Endometrium (tissue), 2 donors: ENCODE measurements around the gene NDNF.

Source experiments
- FAIRE-seq: peaks from 2 replicates; lab custom pipeline; 2012; peaks lifted over from hg19 to GRCh38; lab: Jason Lieb, UNC
- donor health status: control.
- donor health status: control.

The NDNF gene

GRCh38 chr4:121072224-121073003 is at the start of gene NDNF:
Gene NDNF, minus strand, starts transcription at chr4:121072535. Its CDS starts 26,698 bp downstream, at chr4:121045837.
- FAIRE-seq = no peak

GRCh38 chr4:121119715-121120114 is 47.4 kb upstream of the NDNF start:
- no peak for FAIRE-seq

GRCh38 chr4:121118344-121118743 is 46.0 kb upstream of the NDNF start:
- no peak for FAIRE-seq

GRCh38 chr4:121114756-121115155 is 42.4 kb upstream of the NDNF start:
- no peak for FAIRE-seq

DNA sequence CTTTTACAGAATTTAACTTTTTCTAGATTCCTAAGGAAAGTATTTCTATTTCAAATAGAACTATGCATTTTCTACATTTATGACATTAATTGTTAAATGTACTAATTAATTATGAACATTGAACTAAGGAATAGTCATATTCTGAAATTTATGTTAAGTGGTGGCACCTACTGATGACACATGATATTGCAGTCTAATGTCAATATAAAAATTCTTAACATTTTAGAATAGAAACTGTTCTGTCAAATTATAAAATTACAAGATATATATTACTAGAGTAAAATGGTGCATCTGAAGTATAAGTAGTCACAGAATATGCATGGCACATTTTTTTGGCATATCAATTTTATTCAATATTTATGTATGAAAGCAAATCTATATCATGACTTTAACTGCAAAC is 40.2 kb upstream of the NDNF start:
- FAIRE-seq = peak; percentile 86

- FAIRE-seq = no peak
Observed at GRCh38 chr4:121108557-121108956, 36.2 kb upstream of the NDNF start.

- no peak for FAIRE-seq
Observed at GRCh38 chr4:121107507-121107906, 35.2 kb upstream of the NDNF start.

DNA sequence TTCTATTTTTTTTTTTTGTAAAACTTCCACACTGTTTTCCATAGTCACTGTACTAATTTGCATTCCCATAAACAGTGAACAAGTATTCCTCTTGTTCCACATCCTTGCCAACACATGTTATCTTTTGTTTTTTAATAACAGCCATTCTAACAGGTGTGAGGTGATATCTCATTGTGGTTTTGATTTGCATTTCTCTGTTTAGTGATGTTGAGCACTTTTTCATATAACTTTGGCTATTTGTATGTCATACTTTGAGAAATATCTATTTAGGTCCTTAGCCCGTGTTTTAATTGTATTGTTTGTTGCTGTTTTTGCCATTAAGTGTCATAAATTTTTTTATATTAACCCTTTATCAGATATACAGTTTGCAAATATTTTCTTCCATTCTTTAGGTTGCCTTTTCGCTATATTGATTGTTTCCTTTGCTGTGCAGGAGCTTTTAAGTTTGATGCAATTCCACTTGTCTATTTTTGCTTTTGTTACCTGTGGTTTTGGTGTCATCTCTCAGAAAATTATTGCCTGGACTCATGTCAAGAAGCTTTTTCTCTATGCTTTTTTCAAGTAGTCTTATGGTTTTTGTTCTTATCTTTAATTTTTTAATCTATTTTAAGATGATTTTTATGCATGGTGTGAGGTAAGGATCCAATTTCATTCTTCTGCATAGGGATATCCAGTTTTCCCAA is 27.9 kb upstream of the NDNF start:
- no peak for FAIRE-seq

DNA sequence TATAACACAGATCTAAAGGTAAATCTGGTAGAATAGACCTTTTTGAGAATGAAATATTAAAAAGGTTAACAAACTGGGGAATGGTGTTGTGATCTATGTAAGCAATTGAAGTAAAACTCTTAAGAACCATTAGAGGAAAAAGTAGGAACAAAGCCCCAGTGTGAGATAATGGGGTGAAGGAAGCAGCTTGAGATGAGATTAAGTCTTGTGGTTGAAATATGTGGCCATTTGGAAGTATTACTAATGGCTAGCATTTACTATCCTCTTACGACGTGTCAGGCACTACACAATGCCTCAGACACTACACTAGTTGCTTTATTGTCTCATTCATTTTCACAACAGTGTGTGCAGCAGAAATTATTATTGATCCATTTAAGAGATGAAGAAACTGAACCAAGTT is 25.9 kb upstream of the NDNF start:
- FAIRE-seq = no peak

DNA sequence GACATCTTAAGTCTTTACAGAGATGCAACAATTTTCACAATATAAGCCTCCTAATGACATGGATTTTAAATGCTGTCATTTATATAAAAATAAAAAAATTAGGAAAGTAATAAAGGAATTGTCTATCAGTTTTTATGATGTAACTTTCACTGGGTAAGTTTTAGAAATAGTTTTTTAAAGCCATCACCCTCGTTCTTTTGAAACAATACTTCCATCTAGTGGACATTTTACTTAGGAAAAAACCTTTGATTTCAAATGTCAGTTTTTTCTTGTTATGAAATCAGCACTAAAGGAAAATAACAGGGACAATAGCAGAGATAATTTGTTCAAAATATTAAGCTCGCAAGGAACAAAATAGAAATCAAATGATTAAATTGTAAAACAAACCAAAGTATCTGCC is 24.3 kb upstream of the NDNF start:
- FAIRE-seq = peak; percentile 96

- no peak for FAIRE-seq
Observed at GRCh38 chr4:121096191-121096590, 23.9 kb upstream of the NDNF start.

- no peak for FAIRE-seq
Observed at GRCh38 chr4:121094297-121094966, 22.1 kb upstream of the NDNF start.

GRCh38 chr4:121093261-121093660 is 20.9 kb upstream of the NDNF start:
- no peak for FAIRE-seq

- no peak for FAIRE-seq
Observed at GRCh38 chr4:121091941-121092340, 19.6 kb upstream of the NDNF start.

DNA sequence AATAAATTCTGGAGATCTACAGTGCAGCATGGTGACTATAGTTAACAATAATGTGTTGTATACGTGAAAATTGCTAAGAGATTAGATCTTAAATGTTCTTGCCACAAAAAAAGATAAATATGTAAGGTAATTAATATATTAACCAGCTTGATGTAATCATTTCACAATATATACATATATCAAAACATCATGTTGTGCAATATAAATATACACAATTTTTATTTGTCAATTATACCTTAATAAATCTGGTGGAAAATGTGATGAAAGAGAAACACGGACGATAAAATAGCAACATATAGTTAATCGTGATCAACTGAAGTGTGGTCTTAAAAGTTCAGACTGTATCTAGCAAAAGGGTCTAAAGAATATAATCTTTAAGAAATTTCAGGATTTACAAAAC is 16.5 kb upstream of the NDNF start:
- no peak for FAIRE-seq

- FAIRE-seq = no peak
Observed at GRCh38 chr4:121079376-121079775, 7.0 kb upstream of the NDNF start.

- FAIRE-seq = no peak
Observed at GRCh38 chr4:121077496-121077895, 5.2 kb upstream of the NDNF start.

- no peak for FAIRE-seq
Observed at GRCh38 chr4:121076416-121076815, 4.1 kb upstream of the NDNF start.

DNA sequence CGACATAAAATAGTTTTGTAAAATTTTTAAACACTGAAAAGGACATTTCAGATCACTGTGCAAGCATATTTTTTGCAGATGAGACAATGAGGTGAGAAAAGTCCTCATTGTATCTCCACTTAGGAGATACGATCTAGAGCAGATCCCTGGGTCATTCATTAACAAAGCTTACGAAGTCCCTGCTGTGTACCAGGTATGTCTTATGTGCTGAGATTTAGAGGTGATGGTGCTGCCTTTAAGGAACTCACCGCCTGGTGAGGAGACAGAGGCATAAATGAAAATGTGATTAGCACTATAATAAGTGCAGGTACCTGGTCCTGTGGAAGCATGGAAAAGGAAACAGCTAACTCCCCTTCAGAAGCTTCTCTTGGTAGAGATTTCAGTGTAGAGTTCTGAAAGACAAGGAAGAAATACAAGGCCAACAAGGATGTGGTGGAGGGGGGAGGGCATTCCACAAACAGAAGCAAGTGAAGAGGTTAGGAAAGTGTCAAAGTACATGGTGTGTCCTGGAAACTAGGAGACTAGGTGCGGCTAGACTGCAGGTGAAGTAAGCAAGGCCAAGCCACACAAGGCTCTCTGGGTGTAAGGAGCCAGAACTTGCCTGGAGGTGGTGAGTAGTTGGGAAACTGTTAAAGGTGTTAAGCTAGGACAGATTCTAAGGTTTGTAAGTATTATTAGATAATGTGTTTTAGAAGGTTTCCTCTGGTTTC is 1.5 kb upstream of the NDNF start:
- no peak for FAIRE-seq

DNA sequence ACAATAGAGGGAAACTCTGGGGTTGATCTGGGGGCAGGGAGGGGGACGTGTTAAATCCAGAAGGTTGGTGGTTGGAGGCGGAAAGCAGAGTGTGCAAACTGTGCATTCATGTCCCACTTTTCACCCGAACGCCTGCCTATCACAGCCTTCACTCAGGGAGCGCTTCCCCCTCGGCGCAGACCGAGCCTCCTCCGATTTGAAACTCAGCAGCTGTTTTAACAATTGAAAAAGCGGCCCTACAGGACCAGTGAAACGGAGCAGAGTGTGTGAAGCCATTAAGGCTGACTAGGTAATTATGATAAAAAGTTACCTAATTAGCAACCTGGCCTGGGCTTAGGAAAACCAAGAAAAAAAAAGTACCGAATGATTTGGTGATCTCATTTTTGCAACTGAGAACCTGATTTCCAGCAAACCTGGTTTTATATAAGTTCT is 685 bp upstream of the NDNF start:
- no peak for FAIRE-seq

DNA sequence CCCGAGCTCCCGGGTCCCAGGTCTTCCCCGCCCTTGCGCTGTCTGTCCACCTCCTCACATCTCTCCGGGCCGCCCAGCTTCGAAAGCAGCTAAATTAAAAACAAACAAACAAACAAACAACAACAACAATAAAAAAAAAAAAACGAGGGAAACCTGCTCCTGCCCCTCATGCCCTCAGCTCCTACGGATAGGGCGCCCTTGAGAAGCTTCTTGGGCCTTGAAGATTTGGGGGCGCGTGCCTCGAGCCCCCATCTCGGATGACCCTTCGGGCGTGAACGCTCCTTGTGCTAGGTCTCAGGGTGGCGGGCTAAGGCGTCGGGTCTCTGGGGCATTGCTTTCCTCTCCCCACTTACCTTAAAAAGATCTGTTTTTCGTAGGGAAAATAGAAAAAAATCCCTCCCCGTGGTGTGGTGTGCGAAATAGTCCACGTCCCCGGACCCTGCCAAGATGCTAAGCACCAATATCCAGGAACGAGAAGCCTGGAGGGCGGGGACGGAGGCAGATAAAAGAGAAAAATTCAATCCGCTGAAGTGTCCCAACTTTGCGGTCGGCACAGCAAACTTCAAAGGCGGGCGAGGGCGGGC is 603 bp downstream of the NDNF start:
- no peak for FAIRE-seq
